Neuronal stem cell (in vitro differentiated cells): ENCODE data around the gene HPSE2.
"Not testable (repeated sequence)": the region's sequence is repeated elsewhere in the genome, so short reads cannot be mapped to it uniquely, and the experiment has no call there.

Source experiments
- DNase-seq: peaks from one replicate; pipeline ENCODE4 v3.0.0-alpha.2; 2013; ENCODE audit warnings: low spot score
- H2AFZ ChIP-seq: one replicate; pipeline ENCODE4 v1.6.1; 2013; ENCODE audit warnings: mild to moderate bottlenecking, low read length, inconsistent platforms
- H2AK5ac ChIP-seq: 2 replicates; pipeline ENCODE4 v1.6.1; 2013; ENCODE audit warnings: low read depth, mild to moderate bottlenecking, inconsistent platforms, low read length, moderate library complexity, mixed read lengths
- H2BK120ac ChIP-seq: 2 replicates; pipeline ENCODE4 v1.6.1; 2013; ENCODE audit warnings: low read depth, mild to moderate bottlenecking, inconsistent platforms, low read length, moderate library complexity, mixed read lengths
- H2BK12ac ChIP-seq: one replicate; pipeline ENCODE4 v1.6.1; 2013; ENCODE audit warnings: low read length, inconsistent platforms
- H2BK15ac ChIP-seq: 2 replicates; pipeline ENCODE4 v1.6.1; 2013; ENCODE audit warnings: mild to moderate bottlenecking, low read length, inconsistent platforms, mixed read lengths
- H2BK5ac ChIP-seq: one replicate; pipeline ENCODE4 v1.6.1; 2013; ENCODE audit warnings: inconsistent platforms, mild to moderate bottlenecking, low read length, moderate library complexity
- H3K14ac ChIP-seq: one replicate; pipeline ENCODE4 v1.6.1; 2013; ENCODE audit warnings: low read length, inconsistent platforms
- H3K18ac ChIP-seq: 2 replicates; pipeline ENCODE4 v1.6.1; 2013; ENCODE audit warnings: low read length, inconsistent platforms
- H3K23ac ChIP-seq: 2 replicates; pipeline ENCODE4 v1.6.1; 2013; ENCODE audit warnings: low read depth, mild to moderate bottlenecking, mixed read lengths, low read length, inconsistent platforms; ENCODE audit not compliant: poor library complexity
- H3K27ac ChIP-seq: replicated peaks from 3 replicates; pipeline ENCODE4 v1.5.1; 2013; ENCODE audit warnings: low read length, inconsistent platforms
- H3K27me3 ChIP-seq, 3 experiments: 2 replicates each; pipeline ENCODE4 v1.6.1; 2013; ENCODE audit warnings: low read length in 3 of 3, mild to moderate bottlenecking in 2 of 3, inconsistent platforms in 1 of 3, low read depth in 1 of 3, mixed read lengths in 1 of 3, moderate library complexity in 1 of 3; ENCODE audit not compliant: control insufficient read depth in 3 of 3, insufficient read depth in 3 of 3
- H3K36me3 ChIP-seq, 2 donors: replicated peaks in 1 of 2; 2 replicates each; pipeline ENCODE4 v1.6.1; 2013; ENCODE audit warnings: low read length in 2 of 2; ENCODE audit not compliant: control insufficient read depth in 2 of 2, insufficient read depth in 2 of 2
- H3K4ac ChIP-seq: 2 replicates; pipeline ENCODE4 v1.6.1; 2013; ENCODE audit warnings: inconsistent platforms, mild to moderate bottlenecking, low read length, moderate library complexity
- H3K4me1 ChIP-seq, 2 donors: 1 replicate in 1 of 2; 2 replicates in 1 of 2; pipeline ENCODE4 v1.6.1; 2013; ENCODE audit warnings: low read length in 2 of 2, low read depth in 1 of 2; ENCODE audit not compliant: control insufficient read depth in 2 of 2, insufficient read depth in 1 of 2
- H3K4me2 ChIP-seq: one replicate; pipeline ENCODE4 v1.6.1; 2013; ENCODE audit warnings: mild to moderate bottlenecking, low read length, inconsistent platforms; ENCODE audit not compliant: insufficient read depth, poor library complexity, severe bottlenecking
- H3K4me3 ChIP-seq, 2 donors: 2 replicates each; pipeline ENCODE4 v1.5.1; 2013; ENCODE audit warnings: low read length in 2 of 2, mild to moderate bottlenecking in 2 of 2, inconsistent platforms in 1 of 2, moderate library complexity in 1 of 2
- H3K79me1 ChIP-seq: one replicate; pipeline ENCODE4 v1.6.1; 2013; ENCODE audit warnings: low read depth, mild to moderate bottlenecking, inconsistent platforms, low read length, moderate library complexity
- H3K9ac ChIP-seq: one replicate; pipeline ENCODE4 v1.6.1; 2013; ENCODE audit warnings: mild to moderate bottlenecking, low read depth, low read length, inconsistent platforms; ENCODE audit not compliant: poor library complexity
- H3K9me3 ChIP-seq, 2 donors: replicated peaks in 1 of 2; 2 replicates each; pipeline versions ENCODE3 to v1.6.1; 2013; ENCODE audit warnings: low read length in 2 of 2, mild to moderate bottlenecking in 2 of 2, inconsistent platforms in 1 of 2, low read depth in 1 of 2, mixed read lengths in 1 of 2, moderate library complexity in 1 of 2; ENCODE audit not compliant: control insufficient read depth in 2 of 2, insufficient read depth in 1 of 2
- H4K8ac ChIP-seq: one replicate; pipeline ENCODE4 v1.6.1; 2013; ENCODE audit warnings: low read depth, mild to moderate bottlenecking, inconsistent platforms, low read length, moderate library complexity
- H4K91ac ChIP-seq: one replicate; pipeline ENCODE4 v1.6.1; 2013; ENCODE audit warnings: low read length, low read depth, mild to moderate bottlenecking, inconsistent platforms; ENCODE audit not compliant: poor library complexity
- WGBS, 2 donors: extraction: QIAGEN DNeasy Blood & Tissue Kit; methylation state at CpG; one replicate each; pipeline ENCODE4 v1.1.7; 2013; ENCODE audit warnings: missing lambda C conversion rate in 2 of 2, mixed read lengths in 1 of 2; ENCODE audit not compliant: insufficient read length in 2 of 2, insufficient replicate concordance in 1 of 2; ENCODE audit errors: extremely low coverage in 2 of 2; 5-methylcytosine and 5-hydroxymethylcytosine counted together

Gene HPSE2

GRCh38 chr10:98511876-98512275, 723.8 kb downstream of the HPSE2 start:
- Histone ChIP-seq H2BK12ac (no peak overlapping the region), H3K4me3 (no peak overlapping the region), H4K91ac (no peak overlapping the region), H3K27me3 (no peaks in the 10 kb centered on the region), H3K18ac (no peak overlapping the region), H3K9ac (no peak overlapping the region), H3K4me2 (no peak overlapping the region), H3K79me1 (no peaks in the 10 kb centered on the region), H3K9me3 (no peaks in the 10 kb centered on the region), H3K36me3 (no peaks in the 10 kb centered on the region), H3K23ac (no peak overlapping the region), H2BK15ac (no peak overlapping the region), H3K4ac (no peak overlapping the region), H2BK5ac (no peak overlapping the region), H2BK120ac (no peak overlapping the region), H2AK5ac (no peak overlapping the region), H3K4me1 (peaks cover 0 to 2% of the 10 kb centered on the region in 2 donors), H3K27ac (no peak overlapping the region), H4K8ac (no peak overlapping the region), H3K14ac (no peak overlapping the region), H2AFZ (no peak overlapping the region)
- DNase-seq = no peak
- whole genome bisulfite sequencing, 2 donors = no CpG with 5 or more reads among the region's 1 CpG

DNA sequence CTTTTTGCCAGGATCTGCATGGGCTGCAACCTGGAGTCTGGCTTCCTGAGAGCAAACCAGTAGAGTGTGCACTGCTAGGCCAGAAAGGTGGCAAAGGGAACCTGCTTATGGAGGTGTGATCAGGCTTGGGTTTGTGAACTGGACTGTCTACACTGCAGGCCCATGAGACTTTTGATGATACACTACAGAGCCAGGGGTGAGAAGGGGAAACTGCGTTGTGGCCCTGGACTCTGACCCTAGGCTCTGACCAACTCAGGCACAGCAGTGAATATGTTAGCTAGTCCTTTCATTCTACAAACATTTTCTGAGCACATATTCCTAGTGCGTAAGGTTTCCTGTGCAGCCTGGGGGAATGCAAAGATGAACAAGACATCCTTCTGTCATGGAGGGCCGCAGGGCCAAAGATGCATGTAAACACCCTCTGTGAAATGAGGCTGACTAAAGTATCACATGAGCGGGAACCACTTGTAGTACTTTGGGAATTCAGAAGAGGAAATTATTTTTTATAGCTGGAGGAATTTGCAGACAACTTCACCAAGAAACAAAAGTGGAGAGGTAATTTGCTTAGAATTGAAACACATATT, 725.1 kb downstream of the HPSE2 start:
- H3K79me1 ChIP-seq = no peaks in the 10 kb centered on the region
- no peak overlapping the region for H3K9ac ChIP-seq
- no peaks in the 10 kb centered on the region for H3K9me3 ChIP-seq
- no CpG with 5 or more reads among the region's 4 CpGs for WGBS, 2 donors
- DNase-seq = no peak
- no peak overlapping the region for H2BK12ac ChIP-seq
- no peak overlapping the region for H3K4me3 ChIP-seq
- H2BK5ac ChIP-seq = no peak overlapping the region
- H2AFZ ChIP-seq = no peak overlapping the region
- H3K4ac ChIP-seq = no peak overlapping the region
- H3K14ac ChIP-seq = no peak overlapping the region
- H4K91ac ChIP-seq = no peak overlapping the region
- peak overlapping the region; percentile 66 for H3K18ac ChIP-seq
- no peaks in the 10 kb centered on the region for H3K27me3 ChIP-seq
- H4K8ac ChIP-seq = no peak overlapping the region
- H2BK120ac ChIP-seq = no peak overlapping the region
- H3K4me2 ChIP-seq = no peak overlapping the region
- H3K4me1 ChIP-seq = no peaks in the 10 kb centered on the region
- H3K36me3 ChIP-seq = no peaks in the 10 kb centered on the region
- H3K27ac ChIP-seq = no peak overlapping the region
- no peak overlapping the region for H3K23ac ChIP-seq
- H2AK5ac ChIP-seq = no peak overlapping the region
- H2BK15ac ChIP-seq = no peak overlapping the region

- H4K8ac ChIP-seq = no peak overlapping the region
- WGBS, 2 donors = no CpG with 5 or more reads among the region's 7 CpGs
- H2BK15ac ChIP-seq = no peak overlapping the region
- DNase-seq = no peak
- no peak overlapping the region for H2AK5ac ChIP-seq
- H3K4me2 ChIP-seq = no peak overlapping the region
- H2BK5ac ChIP-seq = no peak overlapping the region
- H2BK120ac ChIP-seq = no peak overlapping the region
- no peak overlapping the region for H3K4me3 ChIP-seq
- H3K36me3 ChIP-seq = no peaks in the 10 kb centered on the region
- no peak overlapping the region for H3K27ac ChIP-seq
- no peak overlapping the region for H3K14ac ChIP-seq
- no peaks in the 10 kb centered on the region for H3K9me3 ChIP-seq
- no peak overlapping the region for H3K9ac ChIP-seq
- H3K4ac ChIP-seq = no peak overlapping the region
- no peak overlapping the region for H2BK12ac ChIP-seq
- no peaks in the 10 kb centered on the region for H3K4me1 ChIP-seq
- H4K91ac ChIP-seq = no peak overlapping the region
- no peaks in the 10 kb centered on the region for H3K79me1 ChIP-seq
- H3K23ac ChIP-seq = no peak overlapping the region
- H3K27me3 ChIP-seq = no peaks in the 10 kb centered on the region
- H2AFZ ChIP-seq = no peak overlapping the region
- no peak overlapping the region for H3K18ac ChIP-seq
Measured at GRCh38 chr10:98509745-98510144, 725.9 kb downstream of the HPSE2 start.

DNA sequence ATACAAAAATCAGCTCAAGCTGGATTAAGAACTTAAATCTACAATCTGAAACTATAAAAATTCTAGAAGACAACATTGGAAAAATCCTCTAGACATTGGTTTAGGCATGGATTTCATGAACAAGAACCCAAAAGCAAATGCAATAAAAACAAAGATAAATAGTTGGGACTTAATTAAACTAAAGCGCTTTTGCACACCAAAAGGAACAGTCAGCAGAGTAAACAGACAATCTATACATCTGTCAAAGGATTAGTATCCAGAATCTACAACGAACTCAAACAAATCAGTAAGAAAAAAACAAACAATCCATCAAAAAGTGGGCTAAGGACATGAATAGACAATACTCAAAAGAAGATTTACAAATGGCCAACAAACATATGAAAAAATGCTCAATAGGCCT, 733.1 kb downstream of the HPSE2 start:
- H2BK5ac ChIP-seq, H3K36me3 ChIP-seq, H4K91ac ChIP-seq, H3K4me1 ChIP-seq, H2AFZ ChIP-seq, H2AK5ac ChIP-seq, H3K4me2 ChIP-seq, H3K9ac ChIP-seq, H3K79me1 ChIP-seq, H3K27ac ChIP-seq, DNase-seq, H2BK15ac ChIP-seq, H3K18ac ChIP-seq, H3K9me3 ChIP-seq, H2BK12ac ChIP-seq, H3K14ac ChIP-seq, H2BK120ac ChIP-seq, H3K27me3 ChIP-seq, H3K4ac ChIP-seq, H3K4me3 ChIP-seq, H4K8ac ChIP-seq, H3K23ac ChIP-seq: not testable (repeated sequence)
- no CpG with 5 or more reads among the region's 2 CpGs for WGBS, 2 donors
